ENCODE data around the gene SHCBP1. TPM values are rescaled to one million over a fixed set of nuclear protein-coding genes. Genes with fewer than 3 reads are reported as not detected.

SHCBP1 gene
- total and polyA plus RNA-seq, 9 of the 15 experiments (the other 6 are each of a cell fraction or from before 2014, with no cell fraction given), result 6.2 to 29.6 (median 19.7) TPM

- TF ChIP-seq, protein P1, sequence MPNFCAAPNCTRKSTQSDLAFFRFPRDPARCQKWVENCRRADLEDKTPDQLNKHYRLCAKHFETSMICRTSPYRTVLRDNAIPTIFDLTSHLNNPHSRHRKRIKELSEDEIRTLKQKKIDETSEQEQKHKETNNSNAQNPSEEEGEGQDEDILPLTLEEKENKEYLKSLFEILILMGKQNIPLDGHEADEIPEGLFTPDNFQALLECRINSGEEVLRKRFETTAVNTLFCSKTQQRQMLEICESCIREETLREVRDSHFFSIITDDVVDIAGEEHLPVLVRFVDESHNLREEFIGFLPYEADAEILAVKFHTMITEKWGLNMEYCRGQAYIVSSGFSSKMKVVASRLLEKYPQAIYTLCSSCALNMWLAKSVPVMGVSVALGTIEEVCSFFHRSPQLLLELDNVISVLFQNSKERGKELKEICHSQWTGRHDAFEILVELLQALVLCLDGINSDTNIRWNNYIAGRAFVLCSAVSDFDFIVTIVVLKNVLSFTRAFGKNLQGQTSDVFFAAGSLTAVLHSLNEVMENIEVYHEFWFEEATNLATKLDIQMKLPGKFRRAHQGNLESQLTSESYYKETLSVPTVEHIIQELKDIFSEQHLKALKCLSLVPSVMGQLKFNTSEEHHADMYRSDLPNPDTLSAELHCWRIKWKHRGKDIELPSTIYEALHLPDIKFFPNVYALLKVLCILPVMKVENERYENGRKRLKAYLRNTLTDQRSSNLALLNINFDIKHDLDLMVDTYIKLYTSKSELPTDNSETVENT (CRISPR knock-in tag; IDR thresholded peaks at IDR 0.05), result no peak
- TF ChIP-seq TOE1 (IDR thresholded peaks at IDR 0.05; ENCODE audit: borderline replicate concordance) (0 out of 2 replicates have a peak, but pooled peaks have one; percentile 32), TOE1 (CRISPR knock-in tag; IDR thresholded peaks at IDR 0.05; ENCODE audit: borderline replicate concordance, low read depth) (no peak), BHLHE40 (IDR thresholded peaks at IDR 0.05; ENCODE audit: low read length) (peak; percentile 83), DACH1 (IDR thresholded peaks at IDR 0.05; ENCODE audit: partially characterized antibody) (no peak), EWSR1 (IDR thresholded peaks at IDR 0.05; ENCODE audit: borderline replicate concordance, low read depth, partially characterized antibody) (no peak), TAL1 (IDR thresholded peaks at IDR 0.05) (no peak), CREM (IDR thresholded peaks at IDR 0.05; ENCODE audit: low read depth) (peak; percentile 71), IRF2 (CRISPR knock-in tag; IDR thresholded peaks at IDR 0.05) (no peak), PRPF4 (IDR thresholded peaks at IDR 0.05; ENCODE audit: insufficient read depth, low read depth, low read length, poor library complexity, severe bottlenecking) (no peak), E2F1 (CRISPR knock-in tag; IDR thresholded peaks at IDR 0.05) (no peak), RBM39 (optimal IDR thresholded peaks at IDR 0.05; ENCODE audit: low read depth, low read length) (no peak), CBFA2T2 (conservative IDR thresholded peaks at IDR 0.05) (no peak), ZNF695 (CRISPR knock-in tag; IDR thresholded peaks at IDR 0.05) (no peak)
- TF ChIP-seq, protein P2, sequence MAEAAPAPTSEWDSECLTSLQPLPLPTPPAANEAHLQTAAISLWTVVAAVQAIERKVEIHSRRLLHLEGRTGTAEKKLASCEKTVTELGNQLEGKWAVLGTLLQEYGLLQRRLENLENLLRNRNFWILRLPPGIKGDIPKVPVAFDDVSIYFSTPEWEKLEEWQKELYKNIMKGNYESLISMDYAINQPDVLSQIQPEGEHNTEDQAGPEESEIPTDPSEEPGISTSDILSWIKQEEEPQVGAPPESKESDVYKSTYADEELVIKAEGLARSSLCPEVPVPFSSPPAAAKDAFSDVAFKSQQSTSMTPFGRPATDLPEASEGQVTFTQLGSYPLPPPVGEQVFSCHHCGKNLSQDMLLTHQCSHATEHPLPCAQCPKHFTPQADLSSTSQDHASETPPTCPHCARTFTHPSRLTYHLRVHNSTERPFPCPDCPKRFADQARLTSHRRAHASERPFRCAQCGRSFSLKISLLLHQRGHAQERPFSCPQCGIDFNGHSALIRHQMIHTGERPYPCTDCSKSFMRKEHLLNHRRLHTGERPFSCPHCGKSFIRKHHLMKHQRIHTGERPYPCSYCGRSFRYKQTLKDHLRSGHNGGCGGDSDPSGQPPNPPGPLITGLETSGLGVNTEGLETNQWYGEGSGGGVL (CRISPR knock-in tag; IDR thresholded peaks at IDR 0.05), result no peak
These were observed 28.5 kb upstream of the SHCBP1 start (continued) for GRCh38 chr16:46649588-46650253.

All from K562 (cell line).